Measurements from ENCODE around the gene TRIM26.

Gene TRIM26

GRCh38 chr6:30154709-30155519, 58.3 kb downstream of the TRIM26 start:
- Histone ChIP-seq H3K9ac (ENCODE audit: low read depth in 1 of 2, low read length in 2 of 2) (peak overlapping the region; percentile 13 to 48), H3K36me3 (ENCODE audit: control insufficient read depth in 2 of 2, insufficient read depth in 2 of 2, low read length in 2 of 2) (no peaks in the 10 kb centered on the region), H3K4me1 (ENCODE audit: control insufficient read depth in 2 of 2, insufficient read depth in 2 of 2, low read length in 2 of 2) (peaks cover 25 to 34% of the 10 kb centered on the region in 2 donors), H3K9me3 (ENCODE audit: control insufficient read depth in 2 of 2, low read length in 2 of 2) (no peaks in the 10 kb centered on the region), H3K27ac (ENCODE audit: low read depth in 2 of 2, low read length in 2 of 2) (peak overlapping the region; percentile 83 to 86), H3K27me3 (ENCODE audit: control insufficient read depth in 2 of 2, insufficient read depth in 2 of 2, low read length in 2 of 2) (no peaks in the 10 kb centered on the region), H3K4me3 (ENCODE audit: low read length in 2 of 2) (peak overlapping the region; percentile 19 to 57)

DNA sequence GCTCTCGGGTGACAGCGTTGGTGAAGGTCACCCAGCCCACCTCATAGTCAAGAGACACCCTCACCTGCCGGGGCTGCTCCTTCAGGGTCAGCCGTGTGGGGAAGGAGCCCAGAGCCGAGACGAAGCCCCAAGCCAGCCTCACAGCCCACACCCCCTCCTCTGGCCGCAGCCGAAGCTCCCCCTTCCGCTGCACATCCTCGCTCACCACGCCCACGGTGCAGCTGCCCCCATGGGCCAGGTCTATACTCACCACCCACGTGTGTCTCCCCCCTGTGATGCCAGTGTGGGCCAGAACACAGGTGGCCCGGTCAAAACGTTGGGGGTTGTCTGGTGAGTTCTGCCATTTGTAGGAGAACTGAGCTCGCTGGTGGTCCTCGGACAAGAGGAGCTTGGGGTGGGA, 59.1 kb downstream of the TRIM26 start:
- no peak overlapping the region for H3K9ac ChIP-seq (ENCODE audit: low read depth in 1 of 2, low read length in 2 of 2)
- H3K27me3 ChIP-seq (ENCODE audit: control insufficient read depth in 2 of 2, insufficient read depth in 2 of 2, low read length in 2 of 2), result no peaks in the 10 kb centered on the region
- no peaks in the 10 kb centered on the region for H3K36me3 ChIP-seq (ENCODE audit: control insufficient read depth in 2 of 2, insufficient read depth in 2 of 2, low read length in 2 of 2)
- H3K9me3 ChIP-seq (ENCODE audit: control insufficient read depth in 2 of 2, low read length in 2 of 2), result no peaks in the 10 kb centered on the region
- peak overlapping the region in 1 of 2 donors; percentile 57 for H3K4me3 ChIP-seq (ENCODE audit: low read length in 2 of 2)
- peaks cover 25 to 34% of the 10 kb centered on the region in 2 donors for H3K4me1 ChIP-seq (ENCODE audit: control insufficient read depth in 2 of 2, insufficient read depth in 2 of 2, low read length in 2 of 2)
- H3K27ac ChIP-seq (ENCODE audit: low read depth in 2 of 2, low read length in 2 of 2), result peak overlapping the region; percentile 83 to 86

DNA sequence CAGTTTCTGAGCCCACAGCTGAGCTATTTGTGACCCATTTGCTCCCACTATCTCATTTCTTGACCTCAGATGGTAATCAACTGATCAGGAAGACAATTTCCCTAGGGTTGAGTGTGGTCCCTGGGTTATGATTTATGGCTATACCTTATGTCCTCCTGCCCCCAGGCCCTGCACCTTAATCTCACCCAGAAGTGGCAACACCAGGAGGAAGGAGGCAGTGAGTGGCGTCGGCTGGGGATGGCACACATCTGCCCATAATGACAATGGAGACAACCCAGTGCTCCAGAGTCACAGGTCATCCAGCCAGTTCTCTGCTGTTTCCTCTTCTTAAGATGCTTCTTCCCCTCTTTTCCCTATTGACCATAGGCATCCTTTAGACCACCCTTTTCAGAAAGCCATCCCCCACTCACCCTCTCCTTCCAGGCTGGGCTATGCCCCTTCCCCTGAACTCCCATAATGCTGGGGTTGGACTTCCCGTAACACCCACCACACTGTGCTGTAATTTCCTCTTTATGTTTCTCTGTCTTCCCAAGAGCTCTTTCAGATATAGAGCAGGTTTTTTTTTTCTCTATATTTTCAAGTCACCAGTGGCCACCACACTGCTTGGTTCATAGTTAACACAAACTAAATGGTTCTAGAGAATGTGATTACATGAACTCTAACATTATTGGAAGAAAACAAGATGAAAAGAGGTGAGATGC, 60.1 kb downstream of the TRIM26 start:
- peaks cover 25 to 34% of the 10 kb centered on the region in 2 donors for H3K4me1 ChIP-seq (ENCODE audit: control insufficient read depth in 2 of 2, insufficient read depth in 2 of 2, low read length in 2 of 2)
- no peak overlapping the region for H3K9ac ChIP-seq (ENCODE audit: low read depth in 1 of 2, low read length in 2 of 2)
- H3K36me3 ChIP-seq (ENCODE audit: control insufficient read depth in 2 of 2, insufficient read depth in 2 of 2, low read length in 2 of 2), result no peaks in the 10 kb centered on the region
- H3K4me3 ChIP-seq (ENCODE audit: low read length in 2 of 2), result no peak overlapping the region
- H3K27ac ChIP-seq (ENCODE audit: low read depth in 2 of 2, low read length in 2 of 2), result no peak overlapping the region
- H3K9me3 ChIP-seq (ENCODE audit: control insufficient read depth in 2 of 2, low read length in 2 of 2), result no peaks in the 10 kb centered on the region
- no peaks in the 10 kb centered on the region for H3K27me3 ChIP-seq (ENCODE audit: control insufficient read depth in 2 of 2, insufficient read depth in 2 of 2, low read length in 2 of 2)

DNA sequence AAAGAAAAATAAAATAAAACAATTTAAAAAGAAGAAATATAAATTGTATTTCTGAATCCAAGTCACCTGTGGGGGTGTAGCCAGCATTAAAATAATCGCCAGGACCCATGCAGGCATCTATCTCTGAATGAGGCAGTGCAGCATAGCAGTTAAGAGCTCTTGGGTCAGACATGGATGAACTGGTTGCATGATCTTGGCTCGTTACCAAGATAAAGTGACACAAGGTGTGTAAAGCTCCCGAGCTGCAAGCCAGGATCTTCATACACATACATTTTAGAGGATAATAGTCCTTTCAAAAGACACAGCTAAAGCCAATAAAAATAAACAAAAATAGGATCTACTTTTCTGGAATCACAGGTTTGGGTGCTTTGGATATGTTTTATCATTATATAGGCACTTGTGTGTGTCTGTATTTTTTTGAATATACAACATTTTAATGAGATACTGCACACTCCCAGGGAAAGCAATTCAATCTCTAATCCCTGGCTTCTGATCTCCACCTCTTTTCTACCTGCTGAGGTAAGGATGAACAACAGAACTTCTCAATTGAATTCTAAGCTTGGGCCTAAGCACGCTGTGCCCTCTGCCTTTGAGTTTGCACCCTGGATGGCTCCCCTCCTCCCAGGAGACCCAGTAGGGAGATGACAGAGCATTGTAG, 61.1 kb downstream of the TRIM26 start:
- Histone ChIP-seq H3K4me1 (ENCODE audit: control insufficient read depth in 2 of 2, insufficient read depth in 2 of 2, low read length in 2 of 2) (peaks cover 25 to 34% of the 10 kb centered on the region in 2 donors), H3K4me3 (ENCODE audit: low read length in 2 of 2) (no peak overlapping the region), H3K9me3 (ENCODE audit: control insufficient read depth in 2 of 2, low read length in 2 of 2) (no peaks in the 10 kb centered on the region), H3K27ac (ENCODE audit: low read depth in 2 of 2, low read length in 2 of 2) (no peak overlapping the region), H3K9ac (ENCODE audit: low read depth in 1 of 2, low read length in 2 of 2) (no peak overlapping the region), H3K27me3 (ENCODE audit: control insufficient read depth in 2 of 2, insufficient read depth in 2 of 2, low read length in 2 of 2) (no peaks in the 10 kb centered on the region), H3K36me3 (ENCODE audit: control insufficient read depth in 2 of 2, insufficient read depth in 2 of 2, low read length in 2 of 2) (no peaks in the 10 kb centered on the region)

- no peak overlapping the region for H3K4me3 ChIP-seq (ENCODE audit: low read length in 2 of 2)
- no peak overlapping the region for H3K27ac ChIP-seq (ENCODE audit: low read depth in 2 of 2, low read length in 2 of 2)
- no peaks in the 10 kb centered on the region for H3K9me3 ChIP-seq (ENCODE audit: control insufficient read depth in 2 of 2, low read length in 2 of 2)
- H3K27me3 ChIP-seq (ENCODE audit: control insufficient read depth in 2 of 2, insufficient read depth in 2 of 2, low read length in 2 of 2), result no peaks in the 10 kb centered on the region
- no peaks in the 10 kb centered on the region for H3K36me3 ChIP-seq (ENCODE audit: control insufficient read depth in 2 of 2, insufficient read depth in 2 of 2, low read length in 2 of 2)
- H3K9ac ChIP-seq (ENCODE audit: low read depth in 1 of 2, low read length in 2 of 2), result no peak overlapping the region
- peaks cover 21 to 29% of the 10 kb centered on the region in 2 donors for H3K4me1 ChIP-seq (ENCODE audit: control insufficient read depth in 2 of 2, insufficient read depth in 2 of 2, low read length in 2 of 2)
Measured at GRCh38 chr6:30151580-30151979, 61.6 kb downstream of the TRIM26 start.

GRCh38 chr6:30150671-30151395, 62.4 kb downstream of the TRIM26 start:
- Histone ChIP-seq H3K4me1 (ENCODE audit: control insufficient read depth in 2 of 2, insufficient read depth in 2 of 2, low read length in 2 of 2) (peaks cover 16 to 26% of the 10 kb centered on the region in 2 donors), H3K27me3 (ENCODE audit: control insufficient read depth in 2 of 2, insufficient read depth in 2 of 2, low read length in 2 of 2) (no peaks in the 10 kb centered on the region), H3K9ac (ENCODE audit: low read depth in 1 of 2, low read length in 2 of 2) (no peak overlapping the region), H3K27ac (ENCODE audit: low read depth in 2 of 2, low read length in 2 of 2) (no peak overlapping the region), H3K36me3 (ENCODE audit: control insufficient read depth in 2 of 2, insufficient read depth in 2 of 2, low read length in 2 of 2) (no peaks in the 10 kb centered on the region), H3K9me3 (ENCODE audit: control insufficient read depth in 2 of 2, low read length in 2 of 2) (no peaks in the 10 kb centered on the region), H3K4me3 (ENCODE audit: low read length in 2 of 2) (no peak overlapping the region)

DNA sequence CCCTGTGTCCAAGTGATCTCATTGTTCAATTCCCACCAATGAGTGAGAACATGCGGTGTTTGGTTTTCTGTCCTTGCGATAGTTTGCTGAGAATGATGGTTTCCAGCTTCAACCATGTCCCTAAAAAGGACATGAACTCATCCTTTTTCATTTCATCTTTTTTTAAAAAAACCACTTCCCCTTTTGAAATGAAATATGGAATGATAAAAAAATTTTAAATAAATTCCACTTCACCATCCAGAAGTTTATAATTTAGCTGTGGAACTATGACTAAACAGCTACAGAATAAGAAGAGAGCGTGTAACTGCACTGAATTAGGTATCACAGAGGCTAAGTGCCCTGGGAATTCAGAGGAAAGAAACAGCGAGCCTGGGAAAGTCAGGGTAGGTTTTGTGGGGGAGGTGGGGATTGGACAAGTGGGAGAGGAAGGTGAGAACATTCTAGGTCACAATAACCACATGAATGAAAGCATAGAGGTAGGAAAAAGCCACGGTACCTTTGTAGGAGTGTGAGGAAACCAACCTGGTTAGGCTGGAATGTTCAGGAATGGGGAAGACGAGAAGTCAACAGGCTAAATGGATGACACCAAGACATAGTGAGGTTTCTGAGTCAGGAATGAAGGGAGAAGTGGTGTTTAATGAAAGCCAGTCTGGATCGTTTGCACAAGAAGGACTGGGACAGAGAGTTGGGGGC, 63.2 kb downstream of the TRIM26 start:
- Histone ChIP-seq H3K36me3 (ENCODE audit: control insufficient read depth in 2 of 2, insufficient read depth in 2 of 2, low read length in 2 of 2) (no peaks in the 10 kb centered on the region), H3K27me3 (ENCODE audit: control insufficient read depth in 2 of 2, insufficient read depth in 2 of 2, low read length in 2 of 2) (no peaks in the 10 kb centered on the region), H3K9ac (ENCODE audit: low read depth in 1 of 2, low read length in 2 of 2) (no peak overlapping the region), H3K4me1 (ENCODE audit: control insufficient read depth in 2 of 2, insufficient read depth in 2 of 2, low read length in 2 of 2) (peaks cover 12 to 20% of the 10 kb centered on the region in 2 donors), H3K9me3 (ENCODE audit: control insufficient read depth in 2 of 2, low read length in 2 of 2) (no peaks in the 10 kb centered on the region), H3K4me3 (ENCODE audit: low read length in 2 of 2) (no peak overlapping the region), H3K27ac (ENCODE audit: low read depth in 2 of 2, low read length in 2 of 2) (no peak overlapping the region)

- H3K9me3 ChIP-seq (ENCODE audit: control insufficient read depth in 2 of 2, low read length in 2 of 2), result no peaks in the 10 kb centered on the region
- no peaks in the 10 kb centered on the region for H3K27me3 ChIP-seq (ENCODE audit: control insufficient read depth in 2 of 2, insufficient read depth in 2 of 2, low read length in 2 of 2)
- peaks cover 14 to 20% of the 10 kb centered on the region in 2 donors for H3K4me1 ChIP-seq (ENCODE audit: control insufficient read depth in 2 of 2, insufficient read depth in 2 of 2, low read length in 2 of 2)
- H3K4me3 ChIP-seq (ENCODE audit: low read length in 2 of 2), result no peak overlapping the region
- H3K27ac ChIP-seq (ENCODE audit: low read depth in 2 of 2, low read length in 2 of 2), result no peak overlapping the region
- H3K9ac ChIP-seq (ENCODE audit: low read depth in 1 of 2, low read length in 2 of 2), result no peak overlapping the region
- H3K36me3 ChIP-seq (ENCODE audit: control insufficient read depth in 2 of 2, insufficient read depth in 2 of 2, low read length in 2 of 2), result no peaks in the 10 kb centered on the region
Measured at GRCh38 chr6:30149234-30149633, 64.0 kb downstream of the TRIM26 start.

DNA sequence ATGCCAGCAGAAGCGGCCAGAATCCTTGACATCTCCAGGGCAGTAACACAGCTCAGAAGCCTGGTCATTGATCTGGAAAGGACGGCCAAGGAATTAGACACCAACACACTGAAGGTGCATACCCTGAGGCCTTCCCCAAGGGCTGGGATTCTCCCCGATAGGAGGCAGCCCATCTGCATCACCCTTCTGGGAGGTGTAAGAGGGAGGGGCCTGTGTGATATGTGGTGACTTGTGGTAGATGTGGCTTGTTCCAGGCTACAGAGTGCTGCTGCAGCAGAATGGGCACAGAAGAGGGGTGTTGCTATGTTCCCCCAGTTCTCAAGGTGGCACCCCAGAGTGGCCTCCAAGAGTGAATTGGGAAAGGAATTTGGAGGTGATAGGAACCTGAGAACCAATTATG, 66.1 kb downstream of the TRIM26 start:
- Histone ChIP-seq H3K27me3 (ENCODE audit: control insufficient read depth in 2 of 2, insufficient read depth in 2 of 2, low read length in 2 of 2) (no peaks in the 10 kb centered on the region), H3K36me3 (ENCODE audit: control insufficient read depth in 2 of 2, insufficient read depth in 2 of 2, low read length in 2 of 2) (no peaks in the 10 kb centered on the region), H3K9me3 (ENCODE audit: control insufficient read depth in 2 of 2, low read length in 2 of 2) (no peaks in the 10 kb centered on the region), H3K27ac (ENCODE audit: low read depth in 2 of 2, low read length in 2 of 2) (no peak overlapping the region), H3K9ac (ENCODE audit: low read depth in 1 of 2, low read length in 2 of 2) (no peak overlapping the region), H3K4me1 (ENCODE audit: control insufficient read depth in 2 of 2, insufficient read depth in 2 of 2, low read length in 2 of 2) (peaks cover 7 to 14% of the 10 kb centered on the region in 2 donors), H3K4me3 (ENCODE audit: low read length in 2 of 2) (no peak overlapping the region)

All from mucosa of rectum (tissue), 2 donors.